ENCODE results near the gene TSEN54.

Gene TSEN54

DNA sequence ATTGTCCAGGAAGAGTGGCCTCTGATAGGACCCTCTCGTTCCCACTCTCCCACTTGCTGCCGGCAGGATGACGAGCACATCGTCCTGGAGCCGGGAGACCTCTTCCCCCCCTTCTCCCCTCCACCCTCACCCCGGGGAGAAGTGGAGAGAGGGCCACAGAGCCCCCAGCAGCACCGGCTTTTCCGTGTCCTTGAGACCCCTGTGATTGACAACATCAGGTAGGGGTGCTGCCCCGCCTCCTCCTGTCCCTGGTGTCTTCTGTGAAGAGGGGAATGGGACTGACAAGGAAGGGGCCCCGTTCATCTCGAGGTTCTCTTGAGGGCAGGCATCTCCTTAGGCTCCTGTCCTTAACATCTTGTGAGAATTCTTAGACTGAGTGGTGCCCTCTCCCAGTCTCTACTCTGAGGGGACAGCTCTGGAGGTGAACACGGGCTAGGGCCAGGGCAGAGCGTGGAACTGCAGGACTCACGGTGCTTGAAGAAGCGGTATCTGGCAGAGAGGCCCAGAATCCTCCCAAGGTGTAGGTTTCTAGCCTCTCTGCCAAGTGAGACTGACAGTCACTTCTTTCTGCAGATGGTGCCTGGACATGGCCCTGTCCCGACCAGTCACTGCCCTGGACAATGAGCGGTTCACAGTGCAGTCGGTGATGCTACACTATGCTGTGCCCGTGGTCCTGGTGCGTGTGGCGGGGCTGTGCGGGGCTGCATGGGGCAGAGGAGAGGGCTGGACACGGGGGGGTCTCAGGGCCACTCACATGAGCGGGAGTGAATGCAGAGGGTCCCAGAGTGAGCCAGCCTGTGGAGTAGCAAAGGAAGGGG is 27.4 kb upstream of the TSEN54 start:
- no peak for DNase-seq (ENCODE audit: low read depth)

DNA sequence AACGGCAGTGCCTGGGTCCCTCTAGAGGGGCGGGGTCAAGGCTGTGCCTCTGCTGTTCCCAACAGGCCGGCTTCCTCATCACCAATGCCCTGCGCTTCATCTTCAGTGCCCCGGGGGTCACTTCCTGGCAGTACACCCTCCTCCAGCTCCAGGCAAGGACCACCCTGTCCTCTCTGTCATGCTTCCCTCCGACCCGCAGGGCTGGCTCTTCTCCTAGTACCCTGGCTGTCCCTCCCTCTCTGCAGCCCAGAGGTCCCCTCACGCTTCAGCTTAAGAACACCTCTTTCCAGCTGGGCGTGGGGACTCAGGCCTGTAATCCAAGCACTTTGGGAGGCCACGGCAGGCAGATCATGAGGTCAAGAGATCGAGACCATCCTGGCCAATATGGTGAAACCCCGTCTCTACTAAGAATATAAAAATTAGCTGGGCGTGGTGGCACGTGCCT is 26.8 kb upstream of the TSEN54 start:
- no peak for DNase-seq (ENCODE audit: low read depth)

DNA sequence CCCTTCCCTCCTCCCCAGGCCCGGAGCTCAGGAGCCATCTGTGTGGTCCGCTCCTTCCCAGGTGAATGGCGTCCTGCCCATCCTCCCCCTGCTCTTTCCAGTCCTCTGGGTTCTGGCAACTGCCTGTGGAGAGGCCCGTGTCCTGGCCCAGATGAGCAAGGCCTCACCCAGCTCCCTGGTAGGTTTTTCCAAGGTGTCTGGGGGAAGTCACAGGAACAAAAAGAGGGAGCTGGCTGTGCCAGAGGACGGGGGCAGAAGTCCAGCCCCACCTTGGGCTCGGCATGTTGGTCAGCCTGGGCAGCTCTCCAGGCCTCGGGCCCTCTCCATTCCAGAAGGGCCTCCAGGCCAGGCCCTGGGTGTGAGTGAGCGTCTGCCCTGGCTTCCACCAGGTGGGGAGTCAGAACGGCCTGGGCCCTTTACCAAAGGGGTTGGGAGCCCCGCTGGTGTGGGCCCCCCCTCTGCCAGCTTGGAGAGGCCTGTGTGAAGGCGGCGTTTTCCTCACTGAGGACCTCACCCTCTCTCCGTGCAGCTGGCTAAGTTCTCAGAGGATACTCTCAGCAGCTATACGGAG is 26.1 kb upstream of the TSEN54 start:
- no peak for DNase-seq (ENCODE audit: low read depth)

DNA sequence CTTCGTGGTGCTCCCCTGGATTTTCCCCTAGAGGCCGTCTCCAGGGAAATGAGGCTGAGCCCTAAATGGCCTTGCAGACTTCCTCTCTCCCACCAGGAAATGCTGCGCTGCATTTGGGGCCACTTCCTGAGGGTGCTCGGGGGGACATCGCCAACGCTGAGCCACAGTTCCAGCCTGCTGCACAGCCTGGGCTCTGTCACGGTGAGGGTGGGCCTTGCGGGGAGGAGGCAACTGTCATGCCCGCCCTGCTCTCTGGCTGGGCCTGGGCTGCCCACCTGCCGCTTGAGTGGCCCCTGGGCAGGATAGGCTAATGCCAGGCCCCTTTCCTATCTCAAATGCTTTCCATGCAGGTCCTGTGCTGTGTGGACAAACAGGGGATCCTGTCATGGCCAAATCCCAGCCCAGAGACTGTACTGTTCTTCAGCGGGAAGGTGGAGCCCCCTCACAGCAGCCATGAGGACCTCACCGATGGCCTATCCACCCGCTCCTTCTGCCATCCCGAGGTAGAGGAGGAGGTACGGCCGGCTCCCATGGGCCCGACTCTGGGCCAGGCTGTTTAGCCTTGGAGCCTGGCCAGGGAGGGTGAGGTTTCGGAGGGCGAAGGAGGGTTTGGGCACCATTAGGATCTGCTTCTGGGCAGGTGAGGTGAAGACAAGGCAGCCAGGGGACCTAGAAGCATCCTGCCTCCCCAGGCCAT is 25.2 kb upstream of the TSEN54 start:
- no peak for DNase-seq (ENCODE audit: low read depth)

DNA sequence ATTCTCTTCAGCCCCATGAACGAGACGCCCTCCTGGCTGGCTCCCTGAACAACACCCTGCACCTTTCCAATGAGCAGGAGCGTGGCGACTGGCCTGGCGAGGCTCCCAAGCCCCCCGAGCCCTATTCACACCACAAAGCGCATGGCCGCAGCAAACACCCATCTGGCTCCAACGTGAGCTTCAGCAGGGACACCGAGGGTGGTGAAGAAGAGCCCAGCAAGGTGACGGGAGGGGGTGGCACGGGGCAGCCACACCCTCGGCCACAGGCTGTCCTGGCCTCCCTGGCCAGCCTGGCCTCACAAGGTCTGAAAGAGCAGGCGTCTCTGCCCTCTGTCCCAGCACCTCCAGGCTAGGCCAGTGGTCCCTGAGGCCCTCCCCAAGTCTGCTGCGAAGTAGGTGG is 24.6 kb upstream of the TSEN54 start:
- DNase-seq (ENCODE audit: low read depth), result no peak

DNA sequence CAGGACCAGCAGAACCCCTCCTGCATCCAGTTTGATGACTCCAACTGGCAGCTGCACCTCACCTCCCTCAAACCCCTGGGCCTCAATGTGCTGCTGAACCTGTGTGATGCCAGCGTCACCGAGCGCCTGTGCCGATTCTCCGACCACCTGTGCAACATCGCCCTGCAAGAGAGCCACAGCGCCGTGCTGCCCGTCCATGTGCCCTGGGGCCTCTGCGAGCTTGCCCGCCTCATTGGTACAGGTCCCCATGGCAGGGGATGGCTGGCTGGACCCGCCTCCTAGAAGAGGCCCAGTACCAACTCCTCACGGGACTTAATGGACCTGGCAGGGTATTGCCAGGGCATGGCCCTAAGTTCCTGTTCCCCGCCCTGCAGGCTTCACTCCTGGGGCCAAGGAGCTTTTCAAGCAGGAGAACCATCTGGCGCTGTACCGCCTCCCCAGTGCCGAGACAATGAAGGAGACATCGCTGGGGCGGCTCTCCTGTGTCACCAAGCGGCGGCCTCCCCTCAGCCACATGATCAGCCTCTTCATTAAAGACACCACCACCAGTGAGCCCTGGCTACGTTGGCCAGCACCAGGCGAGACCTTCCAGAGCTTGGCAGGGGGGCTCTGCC is 23.7 kb upstream of the TSEN54 start:
- no peak for DNase-seq (ENCODE audit: low read depth)

DNA sequence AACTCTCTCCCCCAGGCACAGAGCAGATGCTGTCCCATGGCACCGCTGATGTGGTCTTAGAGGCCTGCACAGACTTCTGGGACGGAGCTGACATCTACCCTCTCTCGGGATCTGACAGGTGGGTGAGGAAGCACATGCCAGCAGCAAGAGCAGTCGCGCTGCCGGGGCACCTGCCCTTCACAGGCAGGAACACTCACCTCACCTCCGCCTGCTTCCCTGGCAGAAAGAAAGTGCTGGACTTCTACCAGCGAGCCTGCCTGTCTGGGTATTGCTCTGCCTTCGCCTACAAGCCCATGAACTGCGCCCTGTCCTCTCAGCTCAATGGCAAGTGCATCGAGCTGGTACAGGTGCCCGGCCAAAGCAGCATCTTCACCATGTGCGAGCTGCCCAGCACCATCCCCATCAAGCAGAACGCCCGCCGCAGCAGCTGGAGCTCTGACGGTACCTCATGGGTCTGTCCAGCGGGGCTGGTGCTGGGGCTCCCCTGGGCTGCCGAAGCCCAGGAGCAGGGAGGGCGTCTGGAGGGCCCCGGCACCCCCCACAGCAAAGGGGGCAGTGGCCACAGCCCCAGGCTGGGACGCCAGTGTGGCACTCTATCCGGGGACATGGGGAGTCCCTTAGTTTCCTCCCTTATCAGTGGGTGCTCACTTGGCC is 22.7 kb upstream of the TSEN54 start:
- DNase-seq (ENCODE audit: low read depth), result no peak

DNA sequence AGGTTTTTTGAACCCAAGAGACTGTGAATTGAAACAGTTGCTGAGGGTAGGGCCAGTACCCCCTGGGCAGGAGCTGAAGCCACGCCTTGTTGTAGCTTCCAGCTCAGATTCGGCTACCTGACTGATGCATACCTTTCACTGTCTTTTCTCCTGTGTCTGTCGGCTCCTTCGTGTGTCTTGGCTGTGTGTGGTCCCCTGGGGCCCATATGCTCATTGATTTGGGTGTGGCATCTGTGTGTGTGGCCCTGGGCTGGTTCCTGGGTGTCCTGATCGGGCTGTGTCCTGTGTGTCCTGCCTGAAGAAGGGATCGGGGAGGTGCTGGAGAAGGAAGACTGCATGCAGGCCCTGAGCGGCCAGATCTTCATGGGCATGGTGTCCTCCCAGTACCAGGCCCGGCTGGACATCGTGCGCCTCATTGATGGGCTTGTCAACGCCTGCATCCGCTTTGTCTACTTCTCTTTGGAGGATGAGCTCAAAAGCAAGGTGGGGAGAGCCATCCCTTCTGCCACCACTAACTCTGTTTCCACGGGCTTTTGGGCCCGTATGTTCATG is 21.9 kb upstream of the TSEN54 start:
- DNase-seq (ENCODE audit: low read depth), result no peak

DNA sequence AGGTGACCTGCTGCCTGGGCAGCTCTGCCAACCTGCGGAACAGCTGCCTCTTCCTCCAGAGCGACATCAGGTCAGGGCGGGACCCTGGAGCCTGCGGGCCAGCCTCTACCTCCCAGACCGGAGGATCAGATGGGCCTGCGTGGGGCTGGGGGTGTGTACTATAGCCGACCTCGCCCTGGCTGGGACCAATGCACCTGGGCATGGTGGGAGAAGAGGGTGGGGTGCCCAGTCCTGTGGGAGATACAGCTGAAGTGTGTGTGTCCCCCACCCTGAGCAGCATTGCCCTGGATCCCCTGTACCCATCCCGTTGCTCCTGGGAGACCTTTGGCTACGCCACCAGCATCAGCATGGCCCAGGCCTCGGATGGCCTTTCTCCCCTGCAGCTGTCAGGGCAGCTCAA is 20.3 kb upstream of the TSEN54 start:
- DNase-seq (ENCODE audit: low read depth), result no peak

DNA sequence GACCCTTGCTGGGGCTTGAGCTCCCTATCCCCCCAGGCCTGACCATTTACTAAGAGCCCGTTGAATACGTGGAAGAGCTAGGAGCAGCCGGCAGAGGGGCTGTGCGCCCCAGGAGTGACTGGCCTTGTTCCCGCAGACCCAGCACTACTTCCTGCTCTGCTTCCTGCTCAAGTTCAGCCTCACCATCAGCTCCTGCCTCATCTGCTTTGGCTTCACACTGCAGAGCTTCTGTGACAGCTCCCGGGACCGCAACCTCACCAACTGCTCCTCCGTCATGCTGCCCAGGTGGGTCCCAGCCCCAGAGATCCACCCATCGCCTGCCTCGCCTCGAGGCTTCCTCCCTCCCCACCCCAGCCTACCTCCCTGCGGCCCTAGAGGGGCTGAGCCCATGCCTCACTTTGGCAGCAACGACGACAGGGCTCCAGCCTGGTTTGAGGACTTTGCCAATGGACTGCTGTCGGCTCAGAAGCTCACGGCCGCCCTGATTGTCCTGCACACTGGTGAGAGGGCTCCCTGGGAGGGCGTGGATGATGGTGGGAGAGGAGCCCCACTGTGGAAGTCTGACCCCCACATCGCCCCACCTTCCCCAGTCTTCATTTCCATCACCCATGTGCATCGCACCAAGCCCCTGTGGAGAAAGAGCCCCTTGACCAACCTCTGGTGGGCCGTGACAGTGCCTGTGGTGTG is 18.1 kb upstream of the TSEN54 start:
- DNase-seq (ENCODE audit: low read depth), result no peak

DNA sequence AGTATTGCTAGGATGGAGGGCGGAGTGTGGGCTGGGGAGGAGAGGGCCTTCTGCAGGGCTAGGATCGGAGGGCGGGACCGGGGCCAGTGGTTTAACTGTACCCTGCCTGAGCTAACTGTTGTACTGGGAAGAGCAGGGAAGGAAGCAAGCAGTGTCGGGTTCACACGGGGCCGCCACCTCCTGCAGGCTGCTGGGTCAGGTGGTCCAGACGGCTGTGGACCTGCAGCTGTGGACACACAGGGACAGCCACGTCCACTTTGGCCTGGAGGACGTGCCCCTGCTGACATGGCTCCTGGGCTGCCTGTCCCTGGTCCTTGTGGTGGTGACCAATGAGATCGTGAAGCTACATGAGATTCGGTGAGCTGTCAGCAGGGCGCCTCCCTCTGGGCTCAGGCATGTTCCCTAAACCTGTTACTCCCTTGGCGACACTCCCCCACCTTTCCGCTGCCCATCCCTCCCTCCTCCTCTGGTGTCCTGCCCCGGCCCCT is 17.6 kb upstream of the TSEN54 start:
- peak; percentile 16 for DNase-seq (ENCODE audit: low read depth)

DNA sequence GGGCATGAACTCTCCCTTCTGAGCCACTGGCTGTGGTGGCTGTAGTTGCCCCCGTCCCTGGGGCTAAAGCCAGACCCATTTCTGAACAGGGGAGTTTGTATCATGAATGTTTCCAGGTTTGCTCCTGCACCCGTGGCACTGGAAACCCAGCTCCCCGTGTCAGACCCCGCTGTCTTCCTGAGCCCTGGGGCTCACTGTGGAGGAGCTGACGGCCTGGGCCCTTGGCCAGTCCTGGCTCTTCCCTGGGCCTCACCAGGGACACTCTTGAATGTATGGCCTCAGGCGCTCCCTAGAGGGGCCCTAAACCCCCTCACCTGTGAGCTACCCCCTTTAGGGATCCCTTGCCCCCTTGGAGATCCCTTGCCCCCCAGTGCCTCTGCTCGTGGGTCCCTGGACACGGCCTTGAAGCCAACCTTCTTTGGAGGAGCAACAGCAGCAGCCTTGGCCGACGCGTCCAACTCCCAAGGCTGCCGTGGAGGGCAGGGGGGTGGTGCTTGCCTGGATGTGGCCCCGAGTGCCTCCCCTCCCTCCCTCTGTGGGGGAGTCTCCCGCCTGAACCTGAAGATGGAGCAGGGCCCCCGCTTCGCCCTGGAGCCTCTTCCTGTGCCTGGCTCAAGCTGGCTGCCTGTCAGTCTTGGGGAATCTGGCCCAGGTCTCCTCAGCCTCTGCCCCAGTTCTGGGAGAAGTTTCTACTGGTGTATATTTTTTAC is 16.9 kb upstream of the TSEN54 start:
- DNase-seq (ENCODE audit: low read depth), result no peak

DNA sequence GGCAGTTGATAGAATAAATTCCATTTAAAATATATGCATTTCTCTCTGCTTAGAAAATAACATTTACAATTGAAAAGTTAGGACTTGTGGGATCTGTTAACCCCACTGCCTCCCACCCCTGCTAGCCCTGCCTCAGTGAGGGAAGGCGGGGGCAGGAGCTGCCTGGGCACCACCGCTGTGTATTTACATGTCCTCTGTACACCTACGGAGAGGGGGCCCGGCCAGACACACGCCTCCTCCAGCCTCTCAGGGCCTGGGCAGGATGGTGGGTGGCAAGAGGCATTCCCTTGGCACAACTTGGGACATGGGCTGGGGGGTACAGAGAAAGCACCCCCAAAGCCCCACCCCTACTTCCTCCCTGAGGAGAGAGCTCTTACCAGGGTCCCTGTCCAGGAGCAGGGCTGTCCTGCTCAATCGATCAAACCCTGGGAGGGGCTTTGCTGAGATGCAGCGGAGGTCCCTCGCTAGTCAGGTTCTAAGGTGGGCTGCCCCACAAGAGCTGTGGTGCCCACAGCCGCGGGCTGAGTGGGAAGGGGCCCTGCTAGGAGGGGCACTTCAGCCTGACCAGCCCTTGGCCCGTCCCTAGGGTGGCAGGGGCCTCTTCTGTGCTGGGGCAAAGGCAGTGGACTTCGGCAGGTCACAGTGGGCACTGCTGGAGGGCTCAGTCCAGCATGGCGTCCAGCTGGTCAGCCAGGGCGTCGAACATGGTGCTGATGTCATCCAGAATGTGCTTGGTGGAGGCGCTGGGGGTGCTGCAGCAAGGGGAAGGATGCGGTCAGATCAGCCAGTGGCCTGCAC is 15.7 kb upstream of the TSEN54 start:
- no peak for DNase-seq (ENCODE audit: low read depth)

DNA sequence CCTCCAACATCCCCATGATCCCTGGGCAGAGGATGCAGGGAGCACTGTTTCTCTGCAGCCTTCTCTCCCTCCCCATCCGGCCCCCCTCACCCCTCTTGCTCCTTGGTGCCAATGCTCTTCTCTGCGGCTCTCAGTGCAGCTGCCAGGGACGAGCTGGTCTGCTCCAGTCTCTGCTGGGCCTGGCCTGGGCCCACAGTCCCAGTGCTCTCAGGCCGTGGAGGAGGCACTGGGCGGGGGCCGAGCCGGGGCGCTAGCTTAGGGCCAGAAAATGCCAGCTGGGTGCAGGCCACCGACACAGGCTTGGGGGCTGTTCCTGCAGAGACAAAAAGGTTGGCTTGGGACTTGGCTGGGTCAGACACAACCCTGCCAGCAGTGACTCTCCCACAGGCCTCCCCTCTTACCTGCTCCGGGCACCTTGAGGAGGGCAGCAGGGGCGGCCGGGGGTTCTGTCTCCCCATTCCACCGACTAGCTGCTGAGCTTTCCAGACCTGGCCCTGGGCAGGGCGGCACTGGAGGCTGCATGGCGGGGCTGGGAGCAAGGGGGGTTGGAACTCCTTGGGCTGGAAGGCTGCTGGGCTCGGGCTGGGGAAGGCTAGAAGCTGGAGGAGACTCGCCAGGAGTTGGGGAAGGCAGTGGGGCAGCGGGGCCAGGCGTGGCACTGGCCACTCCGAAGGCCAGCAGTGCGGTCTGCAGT is 14.8 kb upstream of the TSEN54 start:
- no peak for DNase-seq (ENCODE audit: low read depth)

DNA sequence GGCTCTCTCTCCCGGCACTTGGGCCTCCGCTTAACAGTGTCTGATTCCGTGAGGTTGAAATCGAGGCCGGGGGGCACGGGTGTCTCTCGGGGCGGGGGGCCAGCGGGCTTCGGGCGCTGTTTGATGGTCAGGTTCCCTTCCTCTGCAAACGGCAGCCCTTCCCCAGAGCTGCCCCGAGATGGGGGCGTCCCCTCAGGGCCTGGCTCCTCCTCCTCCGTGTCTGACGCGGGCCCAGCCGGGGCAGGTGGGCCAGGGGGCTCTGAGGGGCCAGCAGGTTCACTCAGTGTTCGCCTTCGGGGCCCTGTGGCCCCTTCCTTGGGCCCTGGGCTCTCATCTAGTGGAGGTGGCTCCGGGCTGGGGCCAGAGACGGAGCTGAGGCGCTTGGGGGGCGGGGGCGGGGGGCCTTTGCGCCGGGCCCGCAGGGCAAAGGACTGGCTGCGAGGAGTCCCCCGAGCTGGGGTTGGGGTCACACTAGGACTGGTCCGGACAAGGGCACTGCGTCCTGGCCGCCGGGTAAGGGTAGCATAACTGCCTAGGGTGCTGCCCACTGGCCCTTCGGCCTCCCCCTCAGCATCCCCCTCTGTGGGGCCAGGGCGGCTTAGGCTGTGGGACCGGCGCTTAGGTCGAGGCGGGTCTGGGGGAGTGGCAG is 14.1 kb upstream of the TSEN54 start:
- DNase-seq (ENCODE audit: low read depth), result no peak

DNA sequence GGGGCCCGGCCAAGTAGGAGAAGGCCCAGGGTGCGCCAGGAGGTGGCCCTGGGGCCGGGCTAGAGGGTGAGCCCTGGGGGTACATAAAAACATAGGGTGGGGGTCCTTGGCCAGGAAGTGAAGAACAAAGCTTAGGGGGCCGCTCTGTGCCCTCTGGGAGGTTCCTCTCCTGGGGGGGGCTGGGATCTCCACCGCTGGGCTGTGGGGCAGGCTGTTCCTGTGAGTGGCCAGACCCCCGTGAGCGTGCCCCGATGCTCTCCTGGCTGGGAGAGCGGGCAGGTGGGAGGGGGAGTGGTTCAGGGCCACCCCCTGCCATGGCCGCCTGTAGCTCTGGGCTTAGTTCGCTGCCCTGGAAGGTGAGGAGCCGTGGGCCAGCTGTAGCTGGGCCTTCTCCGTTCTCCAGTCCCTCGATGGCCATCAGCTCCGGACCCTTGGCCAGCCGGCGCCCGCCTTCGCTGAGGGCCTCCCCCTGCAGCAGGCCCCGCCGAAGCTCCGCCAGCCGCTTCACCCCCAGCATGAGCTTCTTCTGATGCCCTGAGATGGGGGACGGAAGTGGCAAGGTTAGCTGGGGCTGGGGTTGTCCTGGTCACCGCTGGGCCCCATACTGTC is 13.5 kb upstream of the TSEN54 start:
- DNase-seq (ENCODE audit: low read depth), result no peak

DNA sequence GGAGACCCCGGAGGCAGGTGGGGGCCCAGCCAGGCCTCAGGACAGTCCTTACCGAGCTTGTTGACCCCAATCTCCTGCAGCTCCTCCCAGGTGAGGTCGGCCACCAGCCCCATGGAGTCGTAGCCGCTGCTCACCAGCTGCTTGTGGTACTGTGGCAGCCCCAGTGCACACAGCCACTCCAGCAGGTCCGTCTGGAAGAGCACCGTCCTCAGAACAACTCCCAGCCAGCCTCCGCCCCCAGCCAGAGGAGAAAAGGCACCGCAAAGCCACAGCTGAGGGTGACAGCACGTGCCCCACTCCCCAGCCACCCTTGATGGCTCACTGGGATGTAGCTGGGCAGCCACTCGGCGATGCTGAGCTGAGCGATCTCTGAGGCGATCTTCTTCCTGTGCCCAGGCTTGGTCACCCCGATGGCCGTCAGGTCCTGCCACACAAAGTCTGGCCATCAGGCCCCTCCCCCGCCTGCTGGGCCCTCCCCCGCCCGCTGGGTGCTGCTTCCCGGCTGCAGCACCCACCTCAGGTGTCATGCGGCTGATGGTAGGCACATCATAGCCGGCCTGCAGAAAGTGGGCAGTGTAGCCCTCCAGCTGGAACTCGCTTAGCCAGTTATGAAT is 12.9 kb upstream of the TSEN54 start:
- DNase-seq (ENCODE audit: low read depth), result no peak

DNA sequence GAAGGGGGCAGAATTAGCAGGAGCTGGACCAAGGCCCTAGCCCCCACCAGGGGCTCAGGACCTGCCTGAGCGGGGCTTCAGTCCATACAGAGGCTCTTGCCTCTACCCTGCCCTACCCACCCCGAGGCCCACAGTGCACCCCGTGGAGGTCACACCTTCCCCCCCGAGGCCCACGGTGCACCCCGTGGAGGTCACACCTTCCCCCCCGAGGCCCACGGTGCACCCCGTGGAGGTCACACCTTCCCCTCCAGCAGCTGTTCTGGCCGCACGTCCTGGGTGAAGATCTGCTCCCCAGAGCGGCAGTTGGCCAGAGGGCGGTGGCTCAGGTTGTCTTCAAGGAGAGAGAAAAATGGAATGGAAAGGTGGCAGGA is 12.4 kb upstream of the TSEN54 start:
- DNase-seq (ENCODE audit: low read depth), result no peak
